ENCODE data around the gene TNNT3.

- no peak for TF ChIP-seq USF2 (IDR thresholded peaks at IDR 0.05)
- no peak for TF ChIP-seq CTCF (IDR thresholded peaks at IDR 0.05)
- no peak for TF ChIP-seq POLR2A (IDR thresholded peaks at IDR 0.05; ENCODE audit: low read length)
- no peak for TF ChIP-seq ZFP36 (IDR thresholded peaks at IDR 0.05; ENCODE audit: borderline replicate concordance, partially characterized antibody)
- no peak for TF ChIP-seq RFX5 (IDR thresholded peaks at IDR 0.05)
Observed at GRCh38 chr11:1892116-1892515, 27.4 kb upstream of the TNNT3 start.
